Measurements from ENCODE around the gene XPR1.

Gene XPR1

DNA sequence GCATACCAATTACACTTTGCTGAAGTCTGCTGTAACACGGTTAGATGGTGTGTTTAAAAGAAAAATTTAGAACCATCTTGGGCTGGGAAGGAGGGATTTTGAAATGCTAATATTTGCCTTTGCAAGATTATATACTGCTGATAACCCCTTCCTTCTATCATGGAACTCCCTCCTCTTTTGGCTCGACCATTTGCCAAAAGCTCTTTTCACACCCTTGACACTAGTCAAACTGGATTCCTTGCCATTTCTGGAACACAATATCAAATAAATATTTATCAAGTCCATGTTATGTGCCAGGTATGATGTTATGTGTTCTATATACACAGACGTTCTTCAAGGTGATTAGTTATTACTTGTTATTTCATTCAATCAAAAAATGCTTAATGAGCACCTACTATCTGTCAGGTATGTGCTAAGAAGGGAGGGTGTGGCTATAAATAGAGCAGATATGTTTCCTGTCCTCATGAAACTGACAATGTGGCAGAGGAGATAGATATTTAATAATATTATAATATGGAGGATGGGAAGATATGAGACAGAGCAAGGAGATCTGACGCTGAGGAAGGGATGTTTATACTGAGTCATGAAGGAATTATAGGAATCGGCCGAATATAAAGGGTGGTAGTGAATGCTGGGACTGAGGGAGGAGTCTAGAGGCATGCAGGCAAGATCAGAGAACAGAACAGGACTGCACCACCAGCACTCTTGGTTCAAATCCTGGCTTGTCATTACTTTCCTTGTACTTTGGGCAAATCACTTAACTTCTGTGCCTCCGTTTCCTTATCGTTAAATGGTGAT is 16.1 kb upstream of the XPR1 start:
- DNase-seq: no peak

DNA sequence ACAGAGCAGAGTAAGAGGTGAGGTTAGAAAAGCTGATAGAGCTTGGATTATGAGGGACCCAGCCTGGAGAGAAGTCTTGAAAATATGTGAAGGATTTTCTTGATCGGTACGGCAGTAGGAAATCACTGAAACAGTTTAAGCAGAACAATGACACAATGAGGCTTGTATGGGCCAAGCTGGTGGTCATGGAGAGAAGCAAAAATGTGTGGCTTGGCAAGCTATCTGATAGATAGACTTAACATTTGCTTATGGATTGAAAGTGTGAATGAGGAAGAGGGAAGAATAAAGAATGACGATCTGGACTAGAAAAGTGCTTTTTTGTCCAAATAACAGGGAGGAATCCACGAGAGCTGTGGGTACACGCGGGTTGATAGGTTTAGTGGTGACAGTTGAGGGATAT is 15.4 kb upstream of the XPR1 start:
- DNase-seq: no peak

DNA sequence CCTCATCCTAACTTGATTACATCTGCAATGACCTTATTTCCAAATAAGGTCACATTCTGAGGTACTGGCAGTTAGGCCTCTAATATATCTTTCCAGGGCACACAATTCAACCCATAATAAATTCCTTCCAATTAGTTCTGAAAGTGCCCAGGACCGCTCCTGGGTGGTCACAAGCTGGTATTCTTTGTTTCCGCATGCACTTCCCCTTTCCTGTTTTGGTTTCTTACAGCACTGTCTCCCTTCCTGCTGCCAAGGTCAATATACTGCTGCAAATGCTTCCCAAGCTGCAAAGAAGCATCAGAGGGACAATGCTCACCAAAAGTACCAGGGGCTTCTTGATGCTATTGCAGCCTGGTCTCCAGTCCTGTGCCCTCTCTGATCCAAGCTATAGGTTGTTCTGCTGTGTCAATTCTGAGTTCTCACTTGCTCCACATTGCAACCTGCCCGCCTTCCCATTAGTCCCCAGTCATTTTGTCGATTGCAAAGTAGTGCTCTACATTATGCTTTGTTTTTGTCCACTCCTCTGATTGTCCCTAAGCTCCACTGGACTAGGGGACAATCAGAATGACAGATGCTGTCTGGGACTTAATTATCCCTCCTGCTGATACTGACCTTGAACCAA is 13.9 kb upstream of the XPR1 start:
- no peak for DNase-seq

DNA sequence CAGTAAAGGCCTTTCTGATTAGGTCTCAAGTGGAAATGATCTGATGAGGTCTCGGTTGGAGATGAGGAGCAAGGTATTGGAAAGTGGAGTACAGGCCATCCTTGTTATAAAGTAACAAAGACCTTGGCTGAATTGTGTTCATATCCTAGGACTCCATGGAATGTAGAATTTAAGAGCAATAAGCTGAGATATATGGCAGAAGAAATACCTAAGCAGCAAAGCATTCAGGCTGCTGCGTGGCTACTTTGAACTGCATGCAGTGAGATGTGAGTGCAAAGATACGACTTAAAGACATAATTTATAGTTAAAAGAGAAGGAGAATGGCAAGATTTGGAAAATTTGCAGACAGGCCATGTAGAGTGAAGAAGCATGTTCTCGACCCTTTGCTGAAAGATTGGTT is 11.2 kb upstream of the XPR1 start:
- no peak for DNase-seq

DNA sequence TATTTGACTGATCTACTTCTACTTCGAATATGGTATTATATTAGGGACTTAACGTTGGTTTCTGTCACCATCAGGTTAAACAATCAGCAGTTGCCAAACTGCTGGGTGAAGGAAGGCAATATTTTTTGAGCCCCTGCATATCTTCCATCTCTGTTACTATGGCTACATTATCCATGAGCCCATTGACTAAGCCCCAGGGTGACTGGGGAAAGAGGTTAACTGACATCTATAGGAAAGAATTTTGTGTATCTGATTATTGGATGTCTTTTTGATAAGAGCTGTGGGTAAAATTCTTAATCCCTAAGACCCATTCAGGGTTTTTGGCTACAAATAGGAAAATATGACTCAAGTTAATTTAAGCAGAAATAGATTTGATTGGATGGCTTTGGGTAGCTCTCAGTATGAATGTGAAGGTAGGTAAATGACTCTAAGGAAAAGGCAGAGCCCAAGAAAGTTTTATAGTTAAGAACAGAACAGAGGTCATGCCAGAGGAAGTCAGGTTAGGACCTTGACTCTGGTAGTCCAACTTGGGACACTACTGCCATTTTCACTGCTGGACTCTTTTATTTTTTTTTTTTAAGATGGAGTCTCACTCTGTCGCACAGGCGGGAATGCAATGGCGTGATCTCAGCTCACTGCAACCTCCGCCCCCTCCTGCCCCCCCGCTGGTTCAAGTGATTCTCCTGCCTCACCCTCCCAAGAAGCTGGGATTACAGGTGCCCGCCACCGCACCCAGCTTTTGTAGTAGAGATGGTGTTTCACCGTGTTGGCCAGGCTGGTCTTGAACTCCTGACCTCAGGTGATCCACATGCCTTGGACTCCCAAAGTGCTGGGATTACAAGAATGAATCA is 8.9 kb upstream of the XPR1 start:
- DNase-seq: no peak

DNA sequence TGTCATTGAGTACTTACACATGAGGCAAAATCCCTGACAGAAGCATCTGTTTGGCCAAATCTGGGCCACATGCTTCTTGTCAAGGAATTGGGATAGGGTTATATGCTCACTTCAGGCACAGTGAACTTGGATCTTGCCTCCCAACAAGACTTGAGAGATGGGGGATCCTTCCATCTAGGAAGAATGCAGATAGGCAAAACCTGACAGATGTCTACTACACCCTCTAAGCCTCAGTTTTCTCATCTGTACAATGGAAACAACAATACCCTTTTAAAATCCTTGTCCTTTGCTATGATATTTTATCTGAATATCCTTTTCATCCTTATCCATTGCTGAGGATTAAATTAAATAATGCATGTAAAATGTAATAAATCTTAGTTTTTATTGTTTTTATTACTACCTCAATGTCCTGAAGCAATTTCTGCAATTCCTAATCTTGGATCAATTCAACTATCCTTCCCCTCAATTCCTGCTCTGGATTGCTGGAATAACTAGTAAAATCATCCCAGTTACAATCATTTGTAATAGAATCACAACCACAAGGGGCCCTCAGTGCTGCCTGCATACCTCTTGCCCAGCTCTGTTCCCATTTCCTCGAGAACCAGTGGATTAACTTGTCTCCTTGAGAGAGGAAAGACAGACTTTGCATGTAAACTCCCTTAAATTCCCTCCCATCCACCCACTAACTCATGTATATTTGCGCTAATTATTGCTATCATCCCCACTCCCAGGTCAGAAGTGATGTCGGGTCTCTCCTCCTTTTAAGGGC is 8.1 kb upstream of the XPR1 start:
- DNase-seq: no peak

DNA sequence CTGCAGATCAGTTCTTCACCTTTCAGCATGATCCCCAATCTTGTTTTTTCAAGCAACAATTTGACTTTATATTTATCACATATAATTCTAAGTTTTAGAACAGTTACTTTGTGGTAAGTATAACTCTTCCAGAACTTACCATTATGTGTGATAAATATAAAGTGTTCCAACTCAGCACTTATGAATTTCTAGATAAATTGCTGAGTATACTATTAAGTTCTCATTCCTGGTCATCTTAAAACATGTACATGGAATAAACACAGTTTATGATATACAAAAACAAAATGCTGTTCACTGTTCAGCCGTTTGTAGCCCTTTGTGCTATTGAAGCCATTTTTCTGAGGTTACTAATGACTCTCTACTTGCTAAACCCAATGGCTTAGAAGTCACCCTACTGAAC is 5.1 kb upstream of the XPR1 start:
- DNase-seq: no peak

DNA sequence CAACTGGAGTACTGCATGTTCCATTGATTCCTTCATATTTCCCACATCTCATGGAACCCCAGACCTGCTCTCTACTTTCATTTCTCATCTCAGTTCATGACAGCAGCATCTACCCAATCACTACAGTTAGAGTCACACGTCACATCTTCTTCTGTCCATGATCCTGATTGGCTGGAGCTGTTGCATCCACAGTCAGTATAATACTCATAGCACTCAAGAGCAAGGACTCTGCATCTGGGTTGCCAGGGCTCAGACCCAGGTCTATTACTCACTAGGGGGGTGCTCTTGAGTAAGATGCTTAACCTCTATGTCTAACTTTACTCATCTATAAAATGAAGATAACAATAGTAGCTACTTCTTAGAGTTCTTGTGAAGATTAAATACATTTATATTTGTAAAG is 4.4 kb upstream of the XPR1 start:
- no peak for DNase-seq

DNA sequence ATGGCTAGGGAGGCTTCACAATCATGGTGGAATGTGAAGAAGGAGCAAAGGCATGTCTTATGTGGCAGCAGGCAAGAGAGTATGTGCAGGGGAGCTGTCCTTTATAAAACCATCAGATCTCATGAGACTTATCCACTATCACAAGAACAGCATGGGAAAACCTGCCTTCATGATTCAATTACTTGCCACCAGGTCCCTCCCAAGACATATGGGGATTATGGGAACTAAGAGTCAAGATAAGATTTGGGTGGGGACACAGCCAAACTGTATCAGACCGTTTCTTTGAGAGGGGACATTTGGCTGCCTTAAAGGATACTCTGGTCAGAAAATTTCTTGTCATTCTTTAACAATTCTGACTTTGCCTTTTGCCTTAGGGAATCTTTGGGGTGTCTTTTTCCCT is 3.2 kb upstream of the XPR1 start:
- no peak for DNase-seq

DNA sequence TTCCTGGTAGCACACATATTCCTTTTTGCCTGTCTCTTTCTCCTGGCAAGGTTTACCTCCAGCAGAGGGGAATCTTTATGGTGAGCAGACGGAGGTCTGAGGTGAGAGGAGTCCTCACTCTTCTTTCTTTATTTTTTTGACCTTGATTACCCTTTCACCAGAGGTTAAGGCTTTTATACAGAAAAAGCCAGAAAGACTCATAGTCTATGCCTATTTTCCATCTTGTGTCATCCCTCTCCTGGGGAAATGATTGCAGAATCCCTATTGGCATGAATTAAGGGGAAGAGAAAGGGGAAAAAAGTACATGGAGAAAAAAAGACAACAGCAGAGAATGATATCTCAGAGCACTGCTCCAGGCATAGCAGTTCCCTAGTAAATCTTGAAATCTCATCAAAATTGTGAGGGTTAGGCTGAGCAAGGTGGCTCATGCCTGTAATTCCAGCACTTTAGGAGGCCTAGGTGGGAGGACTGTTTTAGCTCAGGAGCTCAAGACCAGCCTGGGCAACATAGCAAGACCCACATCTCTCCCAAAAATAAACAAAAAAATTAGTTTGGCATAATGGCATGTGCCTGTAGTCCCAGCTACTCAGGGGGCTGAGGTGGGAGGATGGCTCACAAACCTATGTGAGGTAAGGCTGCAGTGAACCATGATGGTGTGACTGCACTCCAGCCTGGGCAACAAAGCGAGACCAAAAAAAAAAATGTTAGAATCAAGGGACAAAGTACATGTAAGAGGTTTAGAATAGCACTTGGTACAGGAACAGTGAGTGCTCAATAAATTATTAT is 1.2 kb upstream of the XPR1 start:
- no peak for DNase-seq

DNA sequence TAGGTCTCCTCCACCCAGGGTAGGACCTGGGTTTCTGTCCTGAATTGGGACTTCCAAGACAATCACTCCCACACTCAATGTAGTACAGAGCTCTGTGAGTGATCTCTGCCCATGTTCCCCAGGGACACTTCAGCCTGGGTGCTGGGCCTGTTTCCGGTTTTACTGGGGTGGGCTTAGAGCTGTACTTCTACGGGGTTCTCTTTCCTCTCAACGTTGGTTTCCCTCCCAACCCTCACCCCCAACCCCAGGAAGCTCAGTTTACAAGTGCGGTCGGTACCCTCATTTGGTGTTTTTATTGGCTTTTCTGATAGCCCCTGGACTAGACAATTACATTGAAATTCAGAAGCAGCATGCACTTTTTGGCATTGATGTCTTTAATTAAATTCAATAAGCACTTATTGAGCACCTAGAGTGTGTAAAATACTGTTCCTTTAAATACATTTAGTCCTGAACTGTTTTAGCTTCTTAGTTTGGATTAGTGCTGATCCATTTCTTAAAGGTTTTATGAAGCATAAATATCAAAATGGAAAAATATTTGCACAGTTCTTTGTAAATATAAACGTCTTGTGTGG is 542 bp upstream of the XPR1 start:
- no peak for DNase-seq

DNA sequence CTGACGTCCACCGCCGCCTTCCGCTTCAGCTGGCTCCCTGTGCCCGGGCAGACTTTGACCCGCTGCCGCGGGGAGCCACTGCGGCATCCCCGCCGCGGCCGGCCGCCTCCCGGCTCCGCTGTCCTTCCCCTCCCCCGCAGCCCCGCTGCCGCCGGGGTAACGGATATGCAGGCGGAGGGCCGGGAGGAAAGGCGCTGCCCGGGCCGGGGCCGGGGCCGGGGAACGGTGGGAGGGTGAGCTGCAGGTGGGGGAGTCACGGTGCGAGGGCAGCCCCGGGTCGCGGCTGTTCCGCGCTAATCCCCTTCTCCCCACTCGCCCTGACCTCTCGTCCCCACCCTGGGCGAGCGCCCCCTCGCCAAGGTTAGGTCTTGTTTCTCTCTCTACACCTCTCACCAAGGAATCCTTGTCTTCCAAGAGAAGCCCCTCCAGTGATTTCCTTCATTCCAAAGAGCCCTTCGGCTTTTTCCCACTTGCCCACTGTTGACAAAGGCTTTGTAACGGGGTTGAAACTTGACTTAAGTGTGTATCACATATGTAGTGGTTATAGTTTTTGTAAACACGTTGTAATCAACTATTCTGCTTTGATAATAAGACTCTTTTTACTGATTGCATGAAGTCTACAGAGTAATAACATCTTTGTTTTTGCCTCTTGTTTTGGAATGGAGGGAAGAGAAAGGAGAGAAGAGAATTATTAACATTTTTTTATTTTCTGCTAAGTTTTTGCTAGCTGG is 669 bp downstream of the XPR1 start:
- peak; percentile 60 for DNase-seq

DNA sequence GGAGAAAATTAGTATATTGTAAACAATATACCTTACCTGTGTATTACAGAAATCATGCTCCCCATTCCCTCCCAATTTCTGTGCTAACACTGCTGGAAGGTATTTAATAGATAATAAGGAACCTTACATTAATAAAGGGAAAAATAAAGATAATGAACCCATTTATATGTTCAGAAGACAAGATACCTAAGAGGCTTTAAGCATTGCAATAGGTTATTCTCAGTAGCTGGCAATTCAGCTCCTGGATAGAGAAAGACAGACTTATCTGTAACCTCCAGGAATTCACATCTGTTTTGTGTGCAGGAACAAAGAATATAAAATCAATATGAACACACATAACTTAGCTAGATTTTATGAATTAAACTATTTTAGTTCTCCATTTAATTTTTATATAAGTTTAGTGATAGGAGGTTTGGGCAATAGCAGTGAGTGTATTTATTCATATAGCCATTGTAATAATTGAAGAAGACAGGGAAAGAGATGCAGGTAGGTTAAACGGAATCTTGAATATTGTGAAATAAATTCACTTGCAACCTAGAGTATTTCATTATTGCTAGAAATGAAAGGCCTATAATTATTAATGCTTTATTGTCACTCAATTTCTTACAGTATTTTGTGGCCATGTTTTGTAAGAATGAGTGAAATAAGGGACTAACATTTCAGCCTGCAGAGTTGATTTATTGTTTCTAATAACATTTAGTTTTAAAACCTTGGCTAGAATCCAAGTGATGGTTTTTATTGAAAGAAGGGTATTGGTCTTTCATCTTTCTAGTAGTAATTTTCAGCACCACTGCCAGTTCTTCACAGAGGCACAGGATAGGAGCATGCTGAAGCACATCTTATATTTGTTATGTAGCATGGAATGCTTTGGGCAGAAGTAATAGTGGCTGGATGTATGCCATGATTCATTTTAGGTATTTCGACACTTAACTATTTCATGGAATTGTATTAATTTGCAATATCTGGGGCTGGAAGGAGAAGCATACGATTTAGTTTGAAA is 1.5 kb downstream of the XPR1 start:
- peak; percentile 57 for DNase-seq

DNA sequence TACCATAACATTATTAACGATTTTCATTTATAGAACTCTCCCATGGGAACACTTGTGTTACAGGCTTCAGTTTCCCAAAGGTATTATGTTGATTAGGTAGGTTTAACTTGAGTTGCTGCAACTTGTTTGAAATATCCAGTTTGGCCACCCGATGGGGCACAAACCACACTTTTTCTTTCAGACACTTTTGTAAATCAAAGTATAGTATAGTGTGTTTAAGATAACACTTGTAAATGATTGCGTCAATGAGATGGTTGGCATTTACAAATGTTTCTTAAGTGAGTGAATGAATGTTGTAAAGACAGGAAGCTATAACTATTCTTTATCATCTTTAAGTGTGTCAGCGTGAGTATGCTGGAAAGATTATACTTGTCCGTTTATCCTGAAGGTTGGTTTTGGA is 4.3 kb downstream of the XPR1 start:
- peak; percentile 56 for DNase-seq

DNA sequence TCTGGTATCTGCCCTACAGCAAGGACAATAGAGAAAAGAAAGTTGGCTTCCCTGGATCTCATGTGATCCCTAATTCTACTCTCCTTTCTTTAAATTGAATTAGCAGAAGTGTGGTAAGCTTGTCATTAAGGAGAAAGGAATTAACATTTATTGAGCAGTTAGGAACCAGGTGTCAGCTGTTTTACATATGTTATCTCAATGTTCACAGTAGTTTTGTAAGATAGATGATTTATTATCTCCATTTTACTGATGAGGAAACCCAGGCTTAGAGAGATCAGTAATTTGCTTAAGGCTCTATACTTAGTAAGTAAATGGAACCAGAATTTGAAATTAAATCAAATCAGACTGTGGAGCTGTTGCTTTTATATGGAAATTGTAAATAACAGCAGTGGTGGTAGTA is 8.0 kb downstream of the XPR1 start:
- no peak for DNase-seq

DNA sequence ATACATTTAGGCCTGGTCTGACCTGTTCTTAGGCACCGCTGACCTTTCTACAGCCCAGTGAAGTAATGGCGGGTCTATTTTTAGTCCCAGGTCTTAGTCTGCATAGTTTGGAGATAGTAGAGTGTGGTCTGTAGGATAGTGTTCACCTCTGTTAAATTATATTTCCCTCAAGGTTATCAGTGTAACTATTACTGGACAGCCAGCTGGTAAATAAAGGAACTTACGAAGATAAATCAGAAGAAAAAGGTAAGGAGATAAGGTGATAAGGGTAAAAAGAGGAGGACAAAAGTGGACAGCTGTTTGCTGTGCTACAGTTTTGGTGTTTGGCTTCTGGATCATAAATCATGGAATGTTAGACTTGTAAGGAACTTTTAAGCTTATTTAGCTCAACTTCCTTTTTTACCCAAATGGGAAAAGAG is 8.7 kb downstream of the XPR1 start:
- DNase-seq: no peak

DNA sequence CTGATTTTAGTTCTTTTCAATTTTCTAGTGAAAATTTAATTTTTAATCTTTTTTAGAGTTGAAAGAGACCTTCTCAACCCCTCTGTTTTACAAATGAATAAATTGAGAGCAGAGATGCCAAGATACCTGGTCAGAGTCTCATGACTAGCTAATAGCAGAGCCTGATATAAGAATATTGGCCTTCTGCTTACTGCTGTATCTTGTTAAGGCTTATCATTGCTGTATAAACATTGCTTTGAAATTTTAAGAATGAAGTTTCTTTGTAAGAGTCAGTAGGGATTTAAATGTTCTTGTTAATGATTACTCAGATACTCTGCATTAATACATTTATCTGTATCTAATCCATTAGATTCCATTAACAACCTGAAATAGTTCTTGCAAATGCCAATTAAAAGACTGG is 9.8 kb downstream of the XPR1 start:
- DNase-seq: no peak

DNA sequence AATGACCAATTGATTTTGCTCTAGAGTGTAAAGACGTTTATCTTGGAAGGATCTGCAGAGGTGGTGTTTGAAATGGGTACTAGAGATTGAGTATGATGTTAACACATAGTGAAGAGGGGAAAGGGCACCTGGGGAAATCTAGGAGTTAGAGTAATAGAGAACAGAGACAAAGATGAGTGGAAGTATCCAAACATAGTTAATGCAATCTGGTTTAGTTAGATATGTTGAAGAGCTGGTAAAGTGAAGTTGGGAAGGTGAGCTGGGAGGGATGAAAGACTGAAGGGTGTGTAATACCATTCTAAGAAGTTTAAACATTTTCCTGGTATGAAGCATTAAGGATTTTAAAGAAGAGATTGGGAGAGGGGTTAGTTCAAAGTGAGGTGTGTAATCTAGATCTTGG is 11.0 kb downstream of the XPR1 start:
- DNase-seq: no peak

DNA sequence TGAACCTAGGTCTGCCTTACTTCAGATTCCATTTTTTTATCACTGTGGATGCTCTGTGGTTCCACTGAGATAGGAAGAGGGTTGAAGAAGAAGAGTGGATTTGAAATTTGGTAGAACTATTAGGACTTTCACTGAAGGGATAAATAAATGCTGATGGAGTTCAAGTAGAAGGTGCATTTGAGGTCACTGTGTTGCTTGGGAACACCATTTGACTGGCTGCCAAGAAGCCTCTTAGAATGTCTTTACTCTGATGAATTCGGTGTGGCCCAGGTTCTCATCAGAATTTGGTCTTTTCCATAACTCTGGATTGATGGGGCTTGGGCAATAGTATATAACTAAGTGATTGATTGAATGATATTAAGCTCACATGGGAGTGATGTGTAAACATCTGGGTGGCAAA is 11.9 kb downstream of the XPR1 start:
- DNase-seq: peak; percentile 42

Measured in hematopoietic multipotent progenitor cell treated with erythropoietin and hydrocortisone succinate and interleukin-3 and kit ligand, for 6 days (in vitro differentiated cells).